Activated naive CD4-positive, alpha-beta T cell treated with anti-CD3 and anti-CD28 coated beads, Interleukin-2, amount 50 U/mL, for 72 hours (primary cell): ENCODE measurements around the gene CEACAM19. TPM values are rescaled to one million over a fixed set of nuclear protein-coding genes. Genes with fewer than 3 reads are reported as not detected.
A peak's percentile ranks its signal among the peaks of the same experiment; 100 is the strongest.
"Not testable (repeated sequence)": the region's sequence is repeated elsewhere in the genome, so short reads cannot be mapped to it uniquely, and the experiment has no call there.

Source experiments
- ATAC-seq, 2 donors: fragments of 150-1000 bp; cut with Tn5 transposase; 2 replicates each; pipeline ENCODE4 v1.10.0; 2021; ENCODE audit warnings: mild to moderate bottlenecking in 2 of 2, moderate library complexity in 2 of 2
- DNase-seq, 2 donors: peaks; one replicate each; pipeline ENCODE4 v3.0.0; 2021 to 2022; ENCODE audit warnings: low spot score in 2 of 2
- H3K27ac Mint-ChIP-seq, 2 donors: one replicate each; pipeline ENCODE4 v1.8.0; 2022; ENCODE audit warnings: mild to moderate bottlenecking in 2 of 2, mixed read lengths in 2 of 2
- H3K36me3 Mint-ChIP-seq, 2 donors: one replicate each; pipeline ENCODE4 v1.8.0; 2022; ENCODE audit warnings: mixed read lengths in 2 of 2
- H3K9me3 Mint-ChIP-seq, 2 donors: one replicate each; pipeline ENCODE4 v1.8.0; 2022; ENCODE audit warnings: mixed read lengths in 2 of 2
- total RNA-seq, 2 donors: library from RNA; stranded (reverse); gene quantifications; one replicate each; pipeline ENCODE4 v1.2.3, GENCODE V29; 2022

Gene CEACAM19, protein sequence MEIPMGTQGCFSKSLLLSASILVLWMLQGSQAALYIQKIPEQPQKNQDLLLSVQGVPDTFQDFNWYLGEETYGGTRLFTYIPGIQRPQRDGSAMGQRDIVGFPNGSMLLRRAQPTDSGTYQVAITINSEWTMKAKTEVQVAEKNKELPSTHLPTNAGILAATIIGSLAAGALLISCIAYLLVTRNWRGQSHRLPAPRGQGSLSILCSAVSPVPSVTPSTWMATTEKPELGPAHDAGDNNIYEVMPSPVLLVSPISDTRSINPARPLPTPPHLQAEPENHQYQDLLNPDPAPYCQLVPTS
- 1 to 10 TPM; 2.2 to 2.5 TPM for total RNA-seq

DNA sequence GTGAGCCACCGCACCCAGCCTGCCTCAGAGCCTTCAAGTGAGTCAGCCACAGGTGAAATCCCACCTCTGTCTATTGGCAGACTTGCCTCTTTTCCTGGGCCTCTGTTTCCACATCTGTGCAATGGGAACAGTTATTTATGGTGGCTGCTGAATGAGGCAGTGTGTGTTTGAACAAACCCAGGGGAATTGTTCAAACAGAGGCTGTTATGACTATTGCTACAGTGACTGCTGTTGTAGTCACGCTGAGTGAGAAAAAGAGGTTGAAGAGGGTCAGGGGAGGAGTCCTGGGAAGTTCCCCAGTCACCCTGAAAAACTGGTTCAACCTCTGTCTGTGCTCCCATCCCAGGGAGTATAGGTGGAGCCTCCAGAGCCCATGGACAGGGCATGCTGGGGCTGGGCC lies at the start of gene CEACAM19:
Gene CEACAM19 (plus strand): TSS at position 83 of the 400 bp plus-strand sequence. CDS start 450 bp downstream, outside the sequence.
- Mint-ChIP-seq H3K36me3 (no peaks in the 10 kb centered on the region), H3K9me3 (no peaks in the 10 kb centered on the region), H3K27ac (no peak within 1 kb of the TSS)
- ATAC-seq (peak in 1 of 2 donors; percentile 59), DNase-seq (no peak)

DNA sequence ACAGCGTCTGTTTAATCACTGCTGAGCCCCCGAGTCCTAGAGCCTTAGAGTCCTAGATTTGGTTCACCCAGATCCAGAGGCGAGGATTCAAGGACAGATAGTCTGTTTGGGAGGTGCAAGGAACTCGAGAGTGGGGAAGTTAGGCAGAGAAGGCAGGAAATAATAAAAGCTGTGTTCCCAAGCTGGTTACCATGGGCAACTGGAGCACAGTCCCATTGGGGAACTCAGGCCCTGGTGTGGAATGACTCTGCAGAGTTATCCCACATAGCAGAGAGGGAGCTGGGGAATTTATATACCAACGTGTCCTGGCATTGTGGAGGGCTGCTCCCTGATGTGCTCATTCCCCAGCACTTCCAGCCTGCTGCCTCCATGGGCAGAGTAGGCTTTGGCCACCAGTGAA lies 48.2 kb upstream of the CEACAM19 start:
- no peak for DNase-seq
- Mint-ChIP-seq H3K36me3 (no peaks in the 10 kb centered on the region), H3K27ac (no peak overlapping the region), H3K9me3 (no peaks in the 10 kb centered on the region)
- ATAC-seq = no peak

DNA sequence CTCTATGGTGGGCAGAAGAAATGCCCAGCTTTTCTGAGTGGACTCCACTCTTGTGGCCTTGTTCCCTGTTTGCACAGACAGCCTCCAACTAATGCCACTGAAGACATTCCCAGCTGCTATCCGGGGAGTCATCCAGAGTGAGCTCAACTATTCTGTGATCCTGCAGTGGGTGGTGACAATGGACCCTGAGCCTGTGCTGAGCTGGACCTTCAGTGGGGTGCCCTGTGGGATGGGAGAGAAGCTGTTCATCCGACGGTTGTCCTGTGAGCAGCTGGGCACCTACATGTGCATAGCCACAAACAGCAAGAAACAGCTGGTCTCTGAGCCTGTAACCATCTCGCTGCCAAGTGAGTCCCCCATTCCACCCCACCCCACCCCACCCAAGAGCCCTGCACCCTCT lies 47.7 kb upstream of the CEACAM19 start:
- Mint-ChIP-seq H3K36me3 (no peaks in the 10 kb centered on the region), H3K9me3 (no peaks in the 10 kb centered on the region), H3K27ac (no peak overlapping the region)
- DNase-seq (no peak), ATAC-seq (no peak)

DNA sequence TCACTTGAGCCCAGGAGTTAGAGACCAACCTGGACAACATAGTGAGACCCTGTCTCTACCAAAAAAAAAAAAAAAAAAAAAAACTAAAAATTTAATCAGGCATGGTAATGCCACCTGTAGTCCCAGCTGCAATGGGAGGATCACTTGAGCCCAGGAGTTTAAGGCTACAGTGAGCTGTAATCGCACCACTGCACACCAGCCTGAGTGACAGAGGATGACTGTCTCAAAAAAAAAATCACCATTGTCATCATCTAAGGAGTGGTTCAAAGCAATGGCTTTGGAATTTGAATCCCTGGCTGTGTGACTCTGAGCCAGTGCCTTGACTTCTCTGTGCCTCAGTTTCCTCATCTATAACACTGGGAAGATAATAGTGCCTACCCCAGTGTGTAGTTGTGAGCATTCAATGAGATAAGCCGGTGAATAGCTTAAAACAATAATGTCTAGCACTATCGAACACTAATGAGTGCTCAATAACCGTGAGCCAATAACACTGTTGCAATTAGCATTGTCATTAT lies 46.4 kb upstream of the CEACAM19 start:
- no peak for ATAC-seq
- Mint-ChIP-seq H3K27ac (no peak overlapping the region), H3K36me3 (no peaks in the 10 kb centered on the region)

GRCh38 chr19:44625637-44626036 lies 45.6 kb upstream of the CEACAM19 start:
- not testable (repeated sequence) for ATAC-seq, DNase-seq, H3K27ac Mint-ChIP-seq, H3K9me3 Mint-ChIP-seq, H3K36me3 Mint-ChIP-seq

More for the DNA sequence above, 46.4 kb upstream of the CEACAM19 start:
- H3K9me3 Mint-ChIP-seq = no peaks in the 10 kb centered on the region
- DNase-seq = no peak

DNA sequence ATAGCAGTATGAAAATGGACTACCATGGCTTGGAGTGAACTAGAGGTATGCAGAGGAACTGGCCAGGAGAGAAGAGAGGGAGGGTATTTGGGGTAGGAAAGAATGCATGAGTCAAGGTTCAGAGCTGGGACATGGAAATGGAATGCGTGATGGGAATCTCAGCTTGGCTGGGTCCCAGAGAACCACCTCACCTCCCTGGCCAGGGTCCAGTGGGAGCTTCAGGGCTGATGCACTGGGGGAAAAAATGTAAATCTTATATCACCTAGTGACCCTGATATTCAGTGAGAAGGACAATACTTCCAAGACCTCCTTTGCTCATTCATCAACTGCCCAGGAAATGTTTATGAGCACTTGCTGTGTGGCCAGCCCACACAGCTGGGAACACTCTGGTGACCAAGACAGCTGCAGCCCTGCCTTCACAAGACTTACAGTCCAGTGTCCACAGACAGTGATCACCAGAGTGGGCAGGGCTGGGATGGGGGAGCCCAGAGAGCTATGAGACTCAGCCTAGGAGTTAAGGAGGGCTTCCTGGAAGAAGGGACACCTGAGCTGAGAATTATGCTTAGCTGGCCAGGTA lies 45.1 kb upstream of the CEACAM19 start:
- Mint-ChIP-seq H3K9me3 (no peaks in the 10 kb centered on the region), H3K27ac (no peak overlapping the region), H3K36me3 (no peaks in the 10 kb centered on the region)
- ATAC-seq (no peak), DNase-seq (no peak)

DNA sequence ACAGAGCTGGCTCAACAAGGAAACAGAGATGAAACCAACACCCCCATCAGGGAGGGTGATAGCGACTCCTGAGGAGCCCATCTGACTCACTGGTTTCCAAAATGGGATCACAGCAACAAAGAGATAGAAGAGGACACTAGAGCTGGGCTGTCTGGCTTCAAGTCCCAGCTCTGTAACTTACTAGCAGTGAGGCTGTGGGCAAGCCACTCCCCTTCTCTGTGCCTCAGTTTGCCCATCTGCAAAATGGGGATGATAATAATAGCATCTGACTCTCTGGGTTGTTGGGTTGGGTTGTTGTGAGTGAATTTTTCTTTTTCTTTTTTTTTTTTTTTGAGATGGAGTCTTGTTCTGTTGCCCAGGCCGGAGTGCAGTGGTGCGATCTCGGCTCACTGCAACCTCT lies 43.7 kb upstream of the CEACAM19 start:
- no peak overlapping the region for H3K27ac Mint-ChIP-seq
- no peaks in the 10 kb centered on the region for H3K9me3 Mint-ChIP-seq
- no peak for DNase-seq
- ATAC-seq = no peak
- H3K36me3 Mint-ChIP-seq = no peaks in the 10 kb centered on the region

- no peak for ATAC-seq
- Mint-ChIP-seq H3K27ac (peak overlapping the region in 1 of 2 donors; percentile 47), H3K9me3 (no peaks in the 10 kb centered on the region), H3K36me3 (no peaks in the 10 kb centered on the region)
- DNase-seq = no peak
These were observed 42.5 kb upstream of the CEACAM19 start for GRCh38 chr19:44628793-44629192.

DNA sequence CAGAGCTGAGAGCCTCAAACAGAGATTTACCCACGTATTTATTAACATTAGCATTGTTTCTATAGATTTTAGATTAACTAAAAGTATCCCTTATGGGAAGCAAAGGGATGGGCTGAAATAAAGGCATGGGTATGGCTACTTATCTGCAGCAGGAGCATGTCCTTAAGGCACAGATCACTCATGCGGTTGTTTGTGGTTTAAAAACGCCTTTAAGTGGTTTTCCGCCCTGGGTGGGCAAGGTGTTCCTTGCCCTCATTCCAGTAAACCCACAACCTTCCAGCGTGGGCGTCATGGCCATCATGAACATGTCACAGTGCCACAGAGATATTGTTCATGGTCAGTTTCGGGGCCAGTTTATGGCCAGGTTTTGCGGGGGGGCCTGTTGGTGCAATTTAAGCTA lies 39.7 kb upstream of the CEACAM19 start:
- H3K9me3 Mint-ChIP-seq, ATAC-seq, DNase-seq, H3K27ac Mint-ChIP-seq, H3K36me3 Mint-ChIP-seq: not testable (repeated sequence)

- not testable (repeated sequence) for H3K9me3 Mint-ChIP-seq, DNase-seq, H3K27ac Mint-ChIP-seq, H3K36me3 Mint-ChIP-seq, ATAC-seq
These were observed 37.2 kb upstream of the CEACAM19 start for GRCh38 chr19:44634058-44634457.

DNA sequence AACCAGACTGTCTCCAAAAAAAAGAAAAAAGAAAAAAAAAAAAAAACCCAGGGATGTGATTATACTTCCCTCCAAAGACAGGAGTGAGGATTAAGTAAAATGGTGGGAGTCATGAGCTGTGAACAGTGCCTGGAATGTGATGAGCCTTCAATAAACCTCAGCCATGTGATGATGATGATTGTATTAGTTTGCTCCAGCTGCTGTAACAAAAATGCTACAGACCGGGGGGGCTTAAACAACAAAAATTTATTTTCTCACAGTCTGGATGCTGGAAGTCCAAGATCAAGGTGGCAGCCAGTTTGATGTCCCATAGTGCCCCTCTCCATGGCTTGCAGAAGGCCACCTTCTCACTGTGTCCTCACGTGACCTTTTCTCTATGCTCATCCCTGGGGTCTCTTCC lies 36.5 kb upstream of the CEACAM19 start:
- Mint-ChIP-seq H3K27ac (no peak overlapping the region), H3K9me3 (peaks cover 0 to 5% of the 10 kb centered on the region in 2 donors), H3K36me3 (peaks cover 0 to 8% of the 10 kb centered on the region in 2 donors)
- DNase-seq (no peak), ATAC-seq (no peak)

GRCh38 chr19:44635581-44636438 lies 35.5 kb upstream of the CEACAM19 start:
- DNase-seq = no peak
- Mint-ChIP-seq H3K27ac (no peak overlapping the region), H3K36me3 (peaks cover 0 to 8% of the 10 kb centered on the region in 2 donors), H3K9me3 (peaks cover 0 to 5% of the 10 kb centered on the region in 2 donors)
- ATAC-seq = no peak

DNA sequence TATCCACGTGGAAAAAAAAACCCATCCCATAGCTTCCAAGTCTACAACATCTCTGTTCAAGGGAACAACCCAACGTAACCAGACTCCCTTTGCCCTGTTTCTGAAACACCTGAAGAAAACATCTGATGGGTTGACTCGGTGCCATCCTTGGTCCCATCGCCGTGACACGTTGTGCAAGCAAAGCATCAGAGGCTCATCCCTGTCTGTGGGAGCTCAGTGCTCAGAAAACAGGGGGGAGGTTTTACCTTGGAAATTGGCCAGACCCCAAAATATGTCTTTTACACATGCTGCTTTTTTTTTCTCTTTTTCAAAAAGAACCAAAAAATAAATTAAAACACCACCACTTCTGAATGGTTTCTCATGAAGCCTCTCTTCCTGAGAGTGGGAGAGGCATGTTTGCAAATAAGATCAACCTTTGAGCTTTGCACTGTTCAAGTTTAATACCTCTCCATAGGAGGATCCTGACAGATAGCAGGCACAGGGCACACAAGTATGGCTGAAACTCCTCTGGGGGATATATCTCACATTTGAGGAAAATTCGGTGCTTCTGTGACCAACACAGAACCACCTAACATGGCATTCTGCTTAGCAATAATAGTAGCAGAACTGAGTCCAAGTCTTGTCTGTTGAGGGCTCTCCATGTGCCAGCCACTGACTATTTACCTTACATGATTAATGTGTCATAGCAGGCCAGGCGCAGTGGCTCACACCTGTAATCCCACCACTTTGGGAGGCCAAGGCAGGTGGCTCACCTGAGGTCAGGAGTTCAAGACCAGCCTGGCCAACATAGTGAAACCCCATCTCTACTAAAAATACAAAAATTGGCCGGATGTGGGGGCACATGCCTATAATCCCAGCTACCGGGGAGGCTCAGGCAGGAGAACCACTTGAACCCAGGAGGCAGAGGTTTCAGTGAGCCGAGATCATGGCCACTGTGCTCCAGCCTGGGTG lies 34.6 kb upstream of the CEACAM19 start:
- Mint-ChIP-seq H3K9me3 (peaks cover 0 to 5% of the 10 kb centered on the region in 2 donors), H3K27ac (no peak overlapping the region), H3K36me3 (peaks cover 0 to 8% of the 10 kb centered on the region in 2 donors)
- ATAC-seq = no peak
- DNase-seq = no peak

GRCh38 chr19:44637390-44637764 lies 33.9 kb upstream of the CEACAM19 start:
- Mint-ChIP-seq H3K27ac (no peak overlapping the region), H3K36me3 (peaks cover 0 to 8% of the 10 kb centered on the region in 2 donors), H3K9me3 (peaks cover 0 to 5% of the 10 kb centered on the region in 2 donors)
- ATAC-seq (no peak), DNase-seq (no peak)

GRCh38 chr19:44640518-44640917 lies 30.8 kb upstream of the CEACAM19 start:
- Mint-ChIP-seq H3K27ac (no peak overlapping the region), H3K9me3 (peaks cover 0 to under 1% of the 10 kb centered on the region in 2 donors), H3K36me3 (peaks cover 0 to under 1% of the 10 kb centered on the region in 2 donors)
- ATAC-seq = no peak
- no peak for DNase-seq
